Measurements from ENCODE around the gene COPB2. TPM values are rescaled to one million over a fixed set of nuclear protein-coding genes. Genes with fewer than 3 reads are reported as not detected.

Gene COPB2
- total RNA-seq, 1 donor, result 18.6 TPM

- Histone ChIP-seq H3K27me3 (ENCODE audit: insufficient read depth, low read length) (peaks cover 7% of the 10 kb centered on the region), H3K4me1 (ENCODE audit: insufficient read depth, low read length) (peaks cover 9% of the 10 kb centered on the region), H3K4me3 (ENCODE audit: low read length) (no peak overlapping the region)
These were observed 62.7 kb downstream of the COPB2 start for GRCh38 chr3:139326707-139327106.

GRCh38 chr3:139326131-139326530, 63.3 kb downstream of the COPB2 start:
- no peaks in the 10 kb centered on the region for H3K9me3 ChIP-seq (ENCODE audit: low read depth, low read length)
- H3K27me3 ChIP-seq (ENCODE audit: insufficient read depth, low read length), result peaks cover 2% of the 10 kb centered on the region
- H3K4me3 ChIP-seq (ENCODE audit: low read length), result no peak overlapping the region
- H3K4me1 ChIP-seq (ENCODE audit: insufficient read depth, low read length), result peaks cover 9% of the 10 kb centered on the region

More at GRCh38 chr3:139326707-139327106, 62.7 kb downstream of the COPB2 start:
- H3K9me3 ChIP-seq (ENCODE audit: low read depth, low read length), result no peaks in the 10 kb centered on the region

GRCh38 chr3:139325551-139325950, 63.9 kb downstream of the COPB2 start:
- Histone ChIP-seq H3K27me3 (ENCODE audit: insufficient read depth, low read length) (peaks cover 2% of the 10 kb centered on the region), H3K9me3 (ENCODE audit: low read depth, low read length) (no peaks in the 10 kb centered on the region), H3K4me1 (ENCODE audit: insufficient read depth, low read length) (peaks cover 9% of the 10 kb centered on the region), H3K4me3 (ENCODE audit: low read length) (no peak overlapping the region)

GRCh38 chr3:139324456-139324855, 65.0 kb downstream of the COPB2 start:
- Histone ChIP-seq H3K27me3 (ENCODE audit: insufficient read depth, low read length) (no peaks in the 10 kb centered on the region), H3K4me3 (ENCODE audit: low read length) (no peak overlapping the region)

GRCh38 chr3:139323146-139323545, 66.3 kb downstream of the COPB2 start:
- no peak overlapping the region for H3K4me3 ChIP-seq (ENCODE audit: low read length)
- H3K27me3 ChIP-seq (ENCODE audit: insufficient read depth, low read length), result no peaks in the 10 kb centered on the region
- no peaks in the 10 kb centered on the region for H3K9me3 ChIP-seq (ENCODE audit: low read depth, low read length)
- H3K4me1 ChIP-seq (ENCODE audit: insufficient read depth, low read length), result no peaks in the 10 kb centered on the region

More at GRCh38 chr3:139324456-139324855, 65.0 kb downstream of the COPB2 start:
- Histone ChIP-seq H3K4me1 (ENCODE audit: insufficient read depth, low read length) (peaks cover 6% of the 10 kb centered on the region), H3K9me3 (ENCODE audit: low read depth, low read length) (no peaks in the 10 kb centered on the region)

- Histone ChIP-seq H3K4me3 (ENCODE audit: low read length) (no peak overlapping the region), H3K27me3 (ENCODE audit: insufficient read depth, low read length) (no peaks in the 10 kb centered on the region), H3K4me1 (ENCODE audit: insufficient read depth, low read length) (no peaks in the 10 kb centered on the region), H3K9me3 (ENCODE audit: low read depth, low read length) (no peaks in the 10 kb centered on the region)
These were observed 67.1 kb downstream of the COPB2 start for GRCh38 chr3:139322346-139322745.

- H3K27me3 ChIP-seq (ENCODE audit: insufficient read depth, low read length), result no peaks in the 10 kb centered on the region
- H3K9me3 ChIP-seq (ENCODE audit: low read depth, low read length), result no peaks in the 10 kb centered on the region
- H3K4me1 ChIP-seq (ENCODE audit: insufficient read depth, low read length), result no peaks in the 10 kb centered on the region
These were observed 68.7 kb downstream of the COPB2 start for GRCh38 chr3:139320551-139321309.

GRCh38 chr3:139319428-139320402, 69.7 kb downstream of the COPB2 start:
- H3K9me3 ChIP-seq (ENCODE audit: low read depth, low read length), result no peaks in the 10 kb centered on the region
- H3K4me3 ChIP-seq (ENCODE audit: low read length), result no peak overlapping the region
- no peaks in the 10 kb centered on the region for H3K27me3 ChIP-seq (ENCODE audit: insufficient read depth, low read length)
- no peaks in the 10 kb centered on the region for H3K4me1 ChIP-seq (ENCODE audit: insufficient read depth, low read length)

More at GRCh38 chr3:139320551-139321309, 68.7 kb downstream of the COPB2 start:
- no peak overlapping the region for H3K4me3 ChIP-seq (ENCODE audit: low read length)

GRCh38 chr3:139318826-139319225, 70.6 kb downstream of the COPB2 start:
- H3K27me3 ChIP-seq (ENCODE audit: insufficient read depth, low read length), result no peaks in the 10 kb centered on the region
- no peak overlapping the region for H3K4me3 ChIP-seq (ENCODE audit: low read length)
- H3K9me3 ChIP-seq (ENCODE audit: low read depth, low read length), result no peaks in the 10 kb centered on the region
- no peaks in the 10 kb centered on the region for H3K4me1 ChIP-seq (ENCODE audit: insufficient read depth, low read length)

GRCh38 chr3:139318431-139318816, 71.0 kb downstream of the COPB2 start:
- no peak overlapping the region for H3K4me3 ChIP-seq (ENCODE audit: low read length)
- H3K4me1 ChIP-seq (ENCODE audit: insufficient read depth, low read length), result no peaks in the 10 kb centered on the region
- H3K9me3 ChIP-seq (ENCODE audit: low read depth, low read length), result no peaks in the 10 kb centered on the region
- H3K27me3 ChIP-seq (ENCODE audit: insufficient read depth, low read length), result no peaks in the 10 kb centered on the region

- no peak overlapping the region for H3K4me3 ChIP-seq (ENCODE audit: low read length)
- no peaks in the 10 kb centered on the region for H3K4me1 ChIP-seq (ENCODE audit: insufficient read depth, low read length)
- H3K9me3 ChIP-seq (ENCODE audit: low read depth, low read length), result no peaks in the 10 kb centered on the region
- no peaks in the 10 kb centered on the region for H3K27me3 ChIP-seq (ENCODE audit: insufficient read depth, low read length)
These were observed 71.6 kb downstream of the COPB2 start for GRCh38 chr3:139317660-139318430.

- no peaks in the 10 kb centered on the region for H3K9me3 ChIP-seq (ENCODE audit: low read depth, low read length)
- H3K27me3 ChIP-seq (ENCODE audit: insufficient read depth, low read length), result no peaks in the 10 kb centered on the region
- no peaks in the 10 kb centered on the region for H3K4me1 ChIP-seq (ENCODE audit: insufficient read depth, low read length)
- no peak overlapping the region for H3K4me3 ChIP-seq (ENCODE audit: low read length)
These were observed 72.2 kb downstream of the COPB2 start for GRCh38 chr3:139317215-139317614.

GRCh38 chr3:139313921-139314320, 75.5 kb downstream of the COPB2 start:
- Histone ChIP-seq H3K9me3 (ENCODE audit: low read depth, low read length) (no peaks in the 10 kb centered on the region), H3K4me1 (ENCODE audit: insufficient read depth, low read length) (no peaks in the 10 kb centered on the region), H3K27me3 (ENCODE audit: insufficient read depth, low read length) (no peaks in the 10 kb centered on the region), H3K4me3 (ENCODE audit: low read length) (no peak overlapping the region)

- H3K9me3 ChIP-seq (ENCODE audit: low read depth, low read length), result no peaks in the 10 kb centered on the region
- H3K4me1 ChIP-seq (ENCODE audit: insufficient read depth, low read length), result no peaks in the 10 kb centered on the region
- no peak overlapping the region for H3K4me3 ChIP-seq (ENCODE audit: low read length)
- H3K27me3 ChIP-seq (ENCODE audit: insufficient read depth, low read length), result no peaks in the 10 kb centered on the region
These were observed 76.5 kb downstream of the COPB2 start for GRCh38 chr3:139312959-139313358.

- H3K9me3 ChIP-seq (ENCODE audit: low read depth, low read length), result no peaks in the 10 kb centered on the region
- H3K4me3 ChIP-seq (ENCODE audit: low read length), result no peak overlapping the region
- no peaks in the 10 kb centered on the region for H3K27me3 ChIP-seq (ENCODE audit: insufficient read depth, low read length)
- no peaks in the 10 kb centered on the region for H3K4me1 ChIP-seq (ENCODE audit: insufficient read depth, low read length)
These were observed 77.0 kb downstream of the COPB2 start for GRCh38 chr3:139312416-139312815.
